HG02884 (cell line): ENCODE results near the gene ANKRD44.
"Not testable (repeated sequence)": the region's sequence is repeated elsewhere in the genome, so short reads cannot be mapped to it uniquely, and the experiment has no call there.

Experiments
- ATAC-seq: cut with Tn5 transposase; IDR thresholded peaks from one replicate; pipeline ENCODE4 v1.9.1; 2021; ENCODE audit warnings: mild to moderate bottlenecking, moderate library complexity; ENCODE audit not compliant: unreplicated experiment

Gene ANKRD44

GRCh38 chr2:197054437-197054836, 256.1 kb downstream of the ANKRD44 start:
- no peak for ATAC-seq

GRCh38 chr2:197052356-197052755, 258.2 kb downstream of the ANKRD44 start:
- no peak for ATAC-seq

GRCh38 chr2:197045115-197045514, 265.5 kb downstream of the ANKRD44 start:
- no peak for ATAC-seq

GRCh38 chr2:197042739-197043196, 267.8 kb downstream of the ANKRD44 start:
- ATAC-seq, result no peak

- ATAC-seq, result no peak
These were observed 272.6 kb downstream of the ANKRD44 start for GRCh38 chr2:197037863-197038398.

GRCh38 chr2:197035002-197035401, 275.6 kb downstream of the ANKRD44 start:
- ATAC-seq, result no peak

GRCh38 chr2:197034292-197034691, 276.3 kb downstream of the ANKRD44 start:
- ATAC-seq, result no peak

GRCh38 chr2:197033222-197033621, 277.4 kb downstream of the ANKRD44 start:
- ATAC-seq, result no peak

- ATAC-seq, result no peak
These were observed 278.8 kb downstream of the ANKRD44 start for GRCh38 chr2:197031803-197032202.

GRCh38 chr2:197030090-197030489, 280.5 kb downstream of the ANKRD44 start:
- ATAC-seq, result no peak

GRCh38 chr2:197028633-197029032, 281.9 kb downstream of the ANKRD44 start:
- no peak for ATAC-seq

- no peak for ATAC-seq
These were observed 282.4 kb downstream of the ANKRD44 start for GRCh38 chr2:197028230-197028629.

GRCh38 chr2:197024206-197024605, 286.4 kb downstream of the ANKRD44 start:
- ATAC-seq, result no peak

- not testable (repeated sequence) for ATAC-seq
These were observed 289.7 kb downstream of the ANKRD44 start for GRCh38 chr2:197020921-197021320.

- no peak for ATAC-seq
These were observed 297.5 kb downstream of the ANKRD44 start for GRCh38 chr2:197013098-197013497.

- ATAC-seq, result no peak
These were observed 298.6 kb downstream of the ANKRD44 start for GRCh38 chr2:197011801-197012641.

GRCh38 chr2:197011021-197011417, 299.6 kb downstream of the ANKRD44 start:
- no peak for ATAC-seq

GRCh38 chr2:197010200-197011020, 300.2 kb downstream of the ANKRD44 start:
- no peak for ATAC-seq

- ATAC-seq, result not testable (repeated sequence)
These were observed 301.7 kb downstream of the ANKRD44 start for GRCh38 chr2:197008741-197009341.

GRCh38 chr2:197007716-197008628, 302.6 kb downstream of the ANKRD44 start:
- no peak for ATAC-seq
